HCT116 (cell line): ENCODE measurements around the gene MAP3K8.

Experiments
- CTCF ChIP-seq, 3 experiments: fragments of 200-600 bp in 1 of 3; sonication (generic) in 1 of 3; IDR thresholded peaks in 2 of 3; conservative IDR thresholded peaks in 1 of 3; 2 replicates each; pipeline ENCODE4 v1.5.1; 2012 to 2017; ENCODE audit warnings: low read depth in 2 of 3, low read length in 2 of 3, antibody characterized with exemption in 1 of 3, borderline replicate concordance in 1 of 3, control low read depth in 1 of 3, mild to moderate bottlenecking in 1 of 3, mixed read lengths in 1 of 3, mixed run types in 1 of 3, moderate library complexity in 1 of 3; ENCODE audit not compliant: insufficient read depth in 1 of 3
- POLR2A ChIP-seq: IDR thresholded peaks from 2 replicates; pipeline ENCODE4 v1.7.0; 2011; ENCODE audit warnings: borderline replicate concordance; ENCODE audit not compliant: insufficient read depth, insufficient read length; ENCODE audit errors: extremely low read depth

- TF ChIP-seq POLR2A (peak; percentile 27), CTCF (IDR thresholded peaks at IDR 0.05 in 2 of 3, conservative IDR thresholded peaks at IDR 0.05 in 1 of 3; ENCODE audit: borderline replicate concordance in 1 of 3, insufficient read depth in 1 of 3, low read depth in 2 of 3, low read length in 2 of 3) (no peak)
Measured at GRCh38 chr10:30433306-30433729, 666 bp upstream of the MAP3K8 start.
